Renal cortical epithelial cell (primary cell): ENCODE data around the gene MRPL30. TPM values are rescaled to one million over a fixed set of nuclear protein-coding genes. Genes with fewer than 3 reads are reported as not detected.
"Not testable (repeated sequence)": the region's sequence is repeated elsewhere in the genome, so short reads cannot be mapped to it uniquely, and the experiment has no call there.

Source experiments
- DNase-seq: peaks from one replicate; pipeline ENCODE4 v3.0.0-alpha.2; 2011; ENCODE audit warnings: low read depth
- total RNA-seq: library from RNA; depleted of rRNA; stranded (reverse); fragments of >200 nt; gene quantifications from 2 replicates; pipeline ENCODE4 v1.2.3, GENCODE V29; 2014

The MRPL30 gene
- total RNA-seq, 1 donor from 2014 or later, result 45.3 TPM

- no peak for DNase-seq
Measured at GRCh38 chr2:99184811-99185210, 3.8 kb downstream of the MRPL30 start.

DNA sequence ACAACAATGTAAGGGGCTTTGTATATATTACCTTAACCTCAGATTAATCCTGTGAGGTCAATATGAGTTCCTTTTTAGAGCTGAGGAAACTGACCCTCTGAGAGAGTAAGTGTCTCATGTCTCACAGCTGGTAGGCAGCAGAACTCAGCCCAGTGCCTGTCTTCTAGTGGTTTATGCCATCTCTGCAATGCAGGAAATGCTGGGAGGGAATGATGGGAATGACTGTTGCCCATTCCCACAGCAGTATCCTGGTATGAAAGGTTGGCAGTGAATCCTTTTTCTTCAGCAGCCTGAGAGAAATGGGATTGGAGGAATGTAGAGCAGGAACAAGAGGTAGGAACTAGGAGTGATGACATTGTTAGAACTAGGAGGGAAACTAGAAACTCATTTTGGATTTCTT is 6.0 kb downstream of the MRPL30 start:
- no peak for DNase-seq

GRCh38 chr2:99188357-99188756 is 7.4 kb downstream of the MRPL30 start:
- no peak for DNase-seq

GRCh38 chr2:99190548-99190947 is 9.6 kb downstream of the MRPL30 start:
- no peak for DNase-seq

DNA sequence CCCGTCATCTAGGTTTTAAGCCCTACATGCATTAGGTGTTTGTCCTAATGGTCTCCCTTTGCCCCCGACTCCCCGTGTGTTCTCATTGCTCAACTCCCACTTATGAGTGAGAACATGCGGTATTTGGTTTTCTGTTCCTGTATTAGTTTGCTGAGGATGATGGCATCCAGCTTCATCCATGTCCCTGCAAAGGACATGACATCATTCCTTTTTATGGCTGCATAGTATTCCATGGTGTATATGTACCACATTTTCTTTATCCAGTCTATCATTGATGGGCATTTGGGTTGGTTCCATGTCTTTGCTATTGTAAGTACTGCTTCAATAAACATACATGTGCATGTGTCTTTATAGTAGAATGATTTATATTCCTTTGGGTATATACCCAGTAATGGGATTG is 11.4 kb downstream of the MRPL30 start:
- DNase-seq, result not testable (repeated sequence)

GRCh38 chr2:99198103-99198841 is 17.3 kb downstream of the MRPL30 start:
- no peak for DNase-seq

- DNase-seq, result no peak
Measured at GRCh38 chr2:99200076-99200800, 19.3 kb downstream of the MRPL30 start.

DNA sequence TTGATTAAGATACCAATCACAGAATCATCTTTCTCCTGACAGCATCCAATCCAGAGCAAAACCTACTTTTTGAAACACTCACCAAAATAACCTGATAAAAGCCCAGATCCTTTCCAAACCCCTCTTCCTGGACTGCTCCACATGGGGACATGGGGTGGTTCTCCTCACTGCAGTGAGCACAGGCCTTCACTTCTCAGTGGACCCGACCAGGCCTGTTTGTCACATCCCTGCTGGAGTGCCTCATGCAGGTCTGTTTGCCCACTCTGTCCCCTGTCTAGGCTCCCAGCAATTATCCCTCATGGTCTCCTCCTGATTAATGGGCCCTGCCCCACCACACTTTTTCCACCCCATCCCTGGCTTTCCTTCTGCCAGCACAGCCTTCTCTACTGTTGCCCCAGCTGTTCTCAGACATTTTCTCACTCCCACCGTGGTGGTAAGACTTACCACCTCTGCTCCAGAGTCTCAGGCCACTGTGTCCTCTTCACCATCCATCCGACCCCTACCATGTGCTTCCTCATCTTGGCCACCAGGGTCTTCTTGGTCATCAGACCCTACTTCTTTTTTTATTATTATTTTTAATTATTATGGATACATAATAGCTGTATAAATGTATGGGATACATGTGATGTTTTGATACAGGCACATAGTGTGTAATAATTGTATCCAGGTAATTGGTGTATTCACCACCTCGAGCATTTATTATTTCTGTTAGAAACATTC is 21.1 kb downstream of the MRPL30 start:
- DNase-seq, result no peak

DNA sequence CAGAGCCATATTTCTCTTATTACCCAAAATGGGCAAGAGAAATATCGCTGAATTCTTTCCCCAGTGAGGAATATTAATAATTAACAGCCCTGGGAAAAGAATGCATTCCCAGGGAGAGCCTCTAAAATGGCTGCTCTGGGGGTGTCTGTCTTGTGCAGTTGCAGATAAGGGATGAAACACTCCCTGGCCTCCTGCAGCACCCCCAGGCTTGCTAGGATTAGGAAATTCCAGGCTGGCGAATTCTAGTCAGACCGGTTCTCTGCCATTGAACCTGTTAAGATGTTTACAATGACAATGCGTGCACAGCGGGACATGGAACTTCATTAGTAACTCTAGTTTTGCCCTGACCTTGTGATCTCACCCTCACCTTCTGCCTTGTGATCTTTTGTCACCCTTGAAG is 24.5 kb downstream of the MRPL30 start:
- no peak for DNase-seq

DNA sequence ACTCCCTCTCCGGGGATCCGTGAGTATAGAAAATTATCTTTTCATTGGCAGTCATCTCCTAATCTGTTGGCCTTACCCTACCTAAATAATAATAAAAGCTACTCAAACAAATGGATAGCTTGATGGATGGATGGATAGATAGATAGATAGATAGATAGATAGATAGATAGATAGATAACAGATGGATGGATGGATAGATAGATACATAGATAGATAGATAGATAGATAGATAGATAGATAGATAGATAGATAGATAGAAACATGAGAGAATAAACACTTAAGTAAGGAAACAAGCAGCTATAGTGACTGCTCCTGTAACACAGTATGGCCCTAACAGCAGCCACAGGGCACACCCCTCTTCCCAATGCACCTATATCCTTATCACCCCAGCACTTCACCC is 35.1 kb downstream of the MRPL30 start:
- no peak for DNase-seq

- no peak for DNase-seq
Measured at GRCh38 chr2:99217929-99218501, 37.0 kb downstream of the MRPL30 start.

DNA sequence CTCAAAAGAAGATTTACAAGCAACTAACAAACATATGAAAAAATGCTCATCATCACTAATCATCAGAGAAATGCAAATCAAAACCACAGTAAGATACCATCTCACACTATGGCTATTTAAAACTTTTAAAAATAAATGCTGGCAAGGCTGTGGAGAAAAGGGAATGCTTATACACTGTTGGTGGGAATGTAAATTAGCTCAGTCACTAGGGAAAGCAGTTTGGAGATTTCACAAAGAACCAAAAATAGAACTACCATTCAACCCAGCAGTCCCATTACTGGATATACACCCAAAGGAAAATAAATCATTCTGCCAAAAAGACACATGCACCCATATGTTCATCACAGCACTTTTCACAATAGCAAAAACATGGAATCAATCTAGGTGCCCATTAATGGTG is 52.2 kb downstream of the MRPL30 start:
- DNase-seq, result not testable (repeated sequence)

- no peak for DNase-seq
Measured at GRCh38 chr2:99238599-99238998, 57.6 kb downstream of the MRPL30 start.

GRCh38 chr2:99240431-99240830 is 59.4 kb downstream of the MRPL30 start:
- no peak for DNase-seq

- DNase-seq, result no peak
Measured at GRCh38 chr2:99242151-99242550, 61.2 kb downstream of the MRPL30 start.

Other genes starting within 250 kb of the MRPL30 start
- gene CRACDL, start 245.0 kb upstream of the MRPL30 start, total RNA-seq, result 3.0 and 6.3 TPM in 2 replicates
- gene C2orf15, start 39.5 kb upstream of the MRPL30 start, total RNA-seq, result 5.6 and 9.2 TPM in 2 replicates
- 13.9 and 21.6 TPM in 2 replicates for gene TSGA10, start 26.2 kb upstream of the MRPL30 start, total RNA-seq
- 4.9 and 8.1 TPM in 2 replicates for gene LIPT1, start 26.2 kb upstream of the MRPL30 start, total RNA-seq
- gene MITD1, start 126 bp upstream of the MRPL30 start, total RNA-seq, result 25.8 and 44.6 TPM in 2 replicates
- gene LYG2, start 74.5 kb downstream of the MRPL30 start, total RNA-seq, result not detected in 2 replicates
- gene LYG1, start 120.0 kb downstream of the MRPL30 start, total RNA-seq, result 0.70 TPM in 1 of 2 replicates, not detected in the other
- 114 and 179 TPM in 2 replicates for gene TXNDC9, start 155.1 kb downstream of the MRPL30 start, total RNA-seq
- gene EIF5B, start 156.2 kb downstream of the MRPL30 start, total RNA-seq, result 27.8 and 118 TPM in 2 replicates